Fibroblast of pulmonary artery (primary cell): ENCODE measurements around the gene PAX1.

Source experiments
- DNase-seq: peaks from one replicate; pipeline ENCODE4 v3.0.0-alpha.2; 2010; ENCODE audit warnings: low read depth
- H3K4me3 ChIP-seq: replicated peaks from 2 replicates; pipeline ENCODE4 v1.5.1; 2011; ENCODE audit warnings: low read depth, mild to moderate bottlenecking, control low read depth, low read length, moderate library complexity
- CTCF ChIP-seq: IDR thresholded peaks from 2 replicates; pipeline ENCODE4 v1.5.1; 2011; ENCODE audit warnings: mild to moderate bottlenecking, control low read depth, low read length, inconsistent platforms; ENCODE audit errors: missing control alignments

PAX1 gene

DNA sequence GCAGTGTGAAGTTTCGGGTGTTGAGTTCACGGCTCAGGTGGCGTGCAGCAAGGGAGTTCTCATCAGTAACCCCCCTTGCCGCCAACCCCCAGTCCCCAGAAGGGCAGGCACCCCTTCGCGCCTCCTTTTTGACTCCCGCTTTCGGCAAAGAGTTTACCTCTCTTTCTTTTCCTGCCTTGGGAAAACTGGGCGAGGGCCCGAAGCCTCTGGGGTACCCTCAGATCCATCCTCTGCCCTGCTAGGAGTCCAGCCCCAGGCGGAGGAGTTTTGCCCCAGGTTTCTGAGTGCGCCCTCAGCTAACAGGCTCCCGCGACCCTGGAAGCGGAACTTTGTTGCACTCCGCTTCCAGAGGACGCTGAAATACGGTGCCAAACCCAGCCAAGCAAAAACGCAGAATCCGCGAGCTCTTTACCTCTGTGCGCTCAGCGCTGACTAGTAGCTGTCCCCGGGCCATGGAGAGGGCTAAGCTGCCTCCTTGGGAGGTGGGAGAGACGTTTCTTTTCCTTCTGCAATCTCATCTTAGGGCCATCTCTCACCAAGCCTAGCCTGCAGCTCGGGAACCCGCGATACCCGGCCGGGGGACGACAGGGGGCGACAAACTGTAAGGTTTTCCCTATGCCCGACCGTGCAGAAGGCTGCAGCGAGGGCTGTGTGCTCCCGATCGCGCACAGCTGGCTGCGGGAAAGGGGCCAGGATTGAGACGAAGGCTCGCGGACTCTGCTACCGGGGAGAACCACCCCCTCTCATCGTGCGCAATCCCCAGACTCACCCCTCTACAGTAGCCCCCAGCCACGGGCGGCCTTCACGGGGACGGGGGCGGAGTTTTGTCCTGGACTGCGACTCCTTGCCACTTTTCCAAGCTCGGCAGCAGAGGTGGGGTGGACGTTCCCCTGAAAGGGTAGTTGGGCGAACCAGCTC is 2.7 kb upstream of the PAX1 start:
- TF ChIP-seq CTCF = peak; percentile 39
- peak; percentile 36 for DNase-seq
- H3K4me3 ChIP-seq = no peak overlapping the region

- no peak overlapping the region for H3K4me3 ChIP-seq
- TF ChIP-seq CTCF = no peak
- DNase-seq = no peak
These were observed 1.6 kb upstream of the PAX1 start for GRCh38 chr20:21703717-21704407.

DNA sequence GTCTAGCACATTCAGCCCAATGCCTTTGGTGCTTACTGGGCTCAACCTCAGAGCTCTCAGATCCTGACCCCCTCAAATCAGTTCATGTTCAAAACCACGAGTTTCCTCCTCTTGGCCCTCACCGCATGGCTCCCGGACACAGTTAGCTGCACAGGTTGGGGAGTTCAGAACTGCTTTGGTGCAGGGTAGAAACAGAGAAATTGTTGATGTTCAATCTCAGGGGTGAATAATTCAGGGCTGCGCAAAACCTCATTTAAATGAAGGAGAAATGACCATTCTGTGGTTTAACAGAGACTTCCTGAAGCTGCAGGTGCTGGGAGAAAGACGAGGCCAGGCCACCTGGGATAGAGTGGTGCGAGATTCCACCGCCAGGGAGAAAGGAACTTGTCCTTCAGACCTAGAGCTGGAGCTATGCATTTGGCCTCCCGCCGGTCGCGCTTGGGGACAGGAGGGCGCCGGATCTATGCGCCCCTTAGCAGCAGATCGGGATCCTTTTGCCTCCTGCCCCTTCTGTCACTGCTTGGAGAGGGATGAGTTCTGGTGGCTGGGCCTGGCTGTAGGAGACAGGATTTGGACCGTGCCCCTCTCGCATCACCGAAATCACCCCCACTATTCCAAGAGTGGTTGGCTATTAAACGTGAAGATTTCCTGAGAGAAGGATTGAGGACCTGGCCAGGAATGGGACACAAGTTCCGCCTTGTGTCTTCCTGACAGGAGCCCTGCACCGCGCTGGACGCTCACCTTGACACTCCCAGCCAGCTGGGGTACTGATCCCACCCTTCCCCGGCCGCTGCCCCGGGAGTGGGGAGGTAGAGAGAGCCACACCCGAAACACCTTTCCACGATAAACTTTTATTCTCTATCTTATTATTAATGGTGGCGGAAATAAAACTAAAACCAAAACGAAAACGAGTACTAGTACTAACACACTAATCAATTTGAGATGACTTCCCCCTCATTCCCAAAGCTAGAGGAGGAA is 767 bp upstream of the PAX1 start:
- no peak for DNase-seq
- H3K4me3 ChIP-seq = no peak overlapping the region

DNA sequence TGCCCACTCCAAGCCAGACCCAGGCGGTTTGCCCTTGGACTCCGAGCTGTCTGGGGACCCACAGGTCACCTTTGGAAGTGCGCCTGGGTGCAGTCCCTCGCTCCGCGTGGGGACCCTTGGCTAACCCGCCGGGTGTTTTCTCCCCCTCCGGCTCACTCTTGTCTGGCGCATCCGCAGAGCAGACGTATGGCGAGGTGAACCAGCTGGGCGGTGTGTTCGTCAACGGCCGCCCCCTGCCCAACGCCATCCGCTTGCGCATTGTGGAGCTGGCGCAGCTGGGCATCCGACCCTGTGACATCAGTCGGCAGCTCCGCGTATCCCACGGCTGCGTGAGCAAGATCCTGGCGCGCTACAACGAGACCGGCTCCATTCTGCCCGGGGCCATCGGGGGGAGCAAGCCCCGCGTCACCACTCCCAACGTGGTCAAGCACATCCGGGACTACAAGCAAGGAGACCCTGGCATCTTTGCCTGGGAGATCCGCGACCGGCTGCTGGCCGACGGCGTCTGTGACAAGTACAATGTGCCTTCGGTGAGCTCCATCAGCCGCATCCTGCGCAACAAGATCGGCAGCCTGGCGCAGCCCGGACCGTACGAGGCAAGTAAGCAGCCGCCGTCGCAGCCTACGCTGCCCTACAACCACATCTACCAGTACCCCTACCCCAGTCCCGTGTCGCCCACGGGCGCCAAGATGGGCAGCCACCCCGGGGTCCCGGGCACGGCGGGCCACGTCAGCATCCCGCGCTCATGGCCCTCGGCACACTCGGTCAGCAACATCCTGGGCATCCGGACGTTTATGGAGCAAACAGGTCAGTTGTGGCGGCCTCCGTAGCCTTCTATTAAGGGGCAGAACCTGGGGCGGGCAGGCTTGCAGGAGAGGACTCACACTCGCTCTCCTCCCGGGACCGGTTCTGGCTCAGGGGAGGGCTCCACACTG is 1.1 kb downstream of the PAX1 start:
- no peak for DNase-seq
- no peak overlapping the region for H3K4me3 ChIP-seq

More for the DNA sequence above, 767 bp upstream of the PAX1 start:
- TF ChIP-seq CTCF = no peak

DNA sequence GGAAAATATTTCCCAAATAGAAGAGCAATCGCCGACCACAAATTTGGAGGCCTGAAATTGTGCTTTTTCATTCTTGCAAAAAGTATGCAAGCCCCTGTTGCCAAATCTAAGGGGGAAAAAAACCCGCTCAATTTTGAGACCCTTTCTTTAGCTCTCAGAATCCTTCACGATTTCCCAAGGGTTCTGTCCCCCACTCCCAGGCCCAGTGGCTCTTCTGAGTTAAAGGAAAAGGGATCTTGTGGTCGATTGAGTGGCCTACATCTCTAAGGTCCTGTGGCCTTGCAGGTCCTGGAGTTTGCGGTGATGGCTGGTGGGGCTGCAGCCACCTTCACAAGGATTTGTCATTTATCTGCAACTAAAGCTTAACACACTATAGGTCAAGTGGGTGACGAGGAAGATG is 1.8 kb downstream of the PAX1 start:
- H3K4me3 ChIP-seq = no peak overlapping the region
- TF ChIP-seq CTCF = no peak

More for the DNA sequence above, 1.1 kb downstream of the PAX1 start:
- TF ChIP-seq CTCF = no peak

More for the DNA sequence above, 1.8 kb downstream of the PAX1 start:
- DNase-seq = no peak
